ENCODE data around the gene OR5A1.

OR5A1 gene

GRCh38 chr11:59480359-59480758 is 44.1 kb downstream of the OR5A1 start:
- no peak for FAIRE-seq
